GM12878 (cell line): ENCODE data around the gene BGLAP. TPM values are rescaled to one million over a fixed set of nuclear protein-coding genes. Genes with fewer than 3 reads are reported as not detected.
A peak's percentile ranks its signal among the peaks of the same experiment; 100 is the strongest.

Experiments
- ATAC-seq: fragments of 200-7000 bp; cut with Tn5 transposase; 3 replicates; pipeline ENCODE4 v1.9.1; 2020; ENCODE audit warnings: mild to moderate bottlenecking, moderate library complexity
- BruUV-seq: library from RNA; stranded (reverse); fragments of 400-500 nt; replicated peaks from 2 replicates; lab custom pipeline; 2021; lab: Mats Ljungman, UMichigan
- CTCF ChIA-PET: fragments of 300-600 bp; sonication (Branson Sonifier 250); formaldehyde crosslinking; extraction: SDS; loops from one replicate; lab custom pipeline; 2021; ENCODE audit warnings: inconsistent platforms; lab: Yijun Ruan, JAX
- POLR2A ChIA-PET: fragments of 350-600 bp; formaldehyde crosslinking; extraction: SDS; loops from one replicate; lab custom pipeline; 2021; ENCODE audit warnings: inconsistent platforms; lab: Charles Lee
- RAD21 ChIA-PET: fragments of 300-600 bp; sonication (Branson Sonifier 250); formaldehyde crosslinking; loops from one replicate; lab custom pipeline; 2023; ENCODE audit warnings: antibody characterized with exemption; ENCODE audit not compliant: unreplicated experiment; lab: Charles Lee
- SMC1A ChIA-PET: fragments of 300-600 bp; sonication (Branson Sonifier 250); formaldehyde crosslinking; loops from one replicate; lab custom pipeline; 2023; ENCODE audit not compliant: unreplicated experiment, uncharacterized antibody; lab: Charles Lee
- DNase-seq: peaks from one replicate; pipeline ENCODE4 v3.0.0-alpha.2; 2011; ENCODE audit warnings: low read depth, low spot score
- FAIRE-seq: peaks from 3 replicates; lab custom pipeline; 2011; peaks lifted over from hg19 to GRCh38; lab: Jason Lieb, UNC
- H2AFZ ChIP-seq: 2 replicates; pipeline ENCODE4 v1.6.0; 2011; ENCODE audit warnings: low read depth, low read length, control low read depth; ENCODE audit not compliant: control insufficient read depth
- H3K27ac ChIP-seq: 2 replicates; pipeline ENCODE4 v1.5.1; 2011; ENCODE audit warnings: control low read depth; ENCODE audit not compliant: control insufficient read depth, insufficient read depth
- H3K27me3 ChIP-seq, 2 experiments: replicated peaks in 1 of 2; 2 replicates each; pipeline versions ENCODE4 v1.6.0 to v1.6.1; 2011; ENCODE audit warnings: low read length in 1 of 2; ENCODE audit not compliant: control insufficient read depth in 2 of 2, insufficient read depth in 2 of 2
- H3K36me3 ChIP-seq, 2 experiments: 2 replicates each; pipeline ENCODE4 v1.5.1; 2011; ENCODE audit warnings: low read length in 1 of 2; ENCODE audit not compliant: control insufficient read depth in 2 of 2, insufficient read depth in 2 of 2
- H3K4me1 ChIP-seq: 2 replicates; pipeline ENCODE4 v1.6.1; 2011; ENCODE audit warnings: mild to moderate bottlenecking, low read length, moderate library complexity, mixed read lengths; ENCODE audit not compliant: control insufficient read depth, insufficient read depth
- H3K4me2 ChIP-seq: 2 replicates; pipeline ENCODE4 v1.6.0; 2011; ENCODE audit warnings: control low read depth; ENCODE audit not compliant: control insufficient read depth, insufficient read depth
- H3K4me3 ChIP-seq: fragments of 200-600 bp; sonication (generic); 2 replicates; pipeline ENCODE4 v1.5.1; 2016
- H3K79me2 ChIP-seq: 2 replicates; pipeline ENCODE4 v1.6.0; 2011; ENCODE audit warnings: low read length; ENCODE audit not compliant: control insufficient read depth, insufficient read depth
- H3K9ac ChIP-seq: 2 replicates; pipeline ENCODE4 v1.8.0; 2011; ENCODE audit warnings: low read length, control low read depth, mixed read lengths; ENCODE audit not compliant: control insufficient read depth, insufficient read depth
- H3K9me3 ChIP-seq: replicated peaks from 3 replicates; pipeline ENCODE4 v1.5.1; 2011; ENCODE audit warnings: mild to moderate bottlenecking, low read length; ENCODE audit not compliant: control insufficient read depth, insufficient read depth
- H4K20me1 ChIP-seq: 2 replicates; pipeline ENCODE4 v1.6.0; 2011; ENCODE audit not compliant: control insufficient read depth, insufficient read depth
- CBFB ChIP-seq: IDR thresholded peaks from 2 replicates; pipeline ENCODE4 v1.6.1; 2016; ENCODE audit warnings: antibody characterized with exemption, low read depth
- GATAD2B ChIP-seq: fragments of 450-650 bp; conservative IDR thresholded peaks from 2 replicates; pipeline ENCODE4 v1.6.1; 2017; ENCODE audit warnings: low read depth, mild to moderate bottlenecking, moderate library complexity
- PAX8 ChIP-seq: fragments of 450-650 bp; IDR thresholded peaks from 2 replicates; pipeline ENCODE4 v1.6.1; 2017; ENCODE audit warnings: mild to moderate bottlenecking, moderate library complexity
- WRNIP1 ChIP-seq: IDR thresholded peaks from 2 replicates; pipeline ENCODE4 v1.6.1; 2011; ENCODE audit warnings: low read depth, low read length, improper control_type of control experiment, borderline replicate concordance
- WGBS: methylation state at CpG from one replicate; pipeline ENCODE4 v1.1.6; 2016; ENCODE audit warnings: low lambda C conversion rate; ENCODE audit not compliant: insufficient replicate concordance, insufficient coverage; ENCODE audit errors: missing lambda C conversion rate; 5-methylcytosine and 5-hydroxymethylcytosine counted together
- in situ Hi-C: fragments of 300-500 bp; cut with MboI; formaldehyde crosslinking; loops from 9 replicates; pipeline ENCODE4 v1.14.3; 2018; ENCODE audit warnings: mixed read lengths
- intact Hi-C: fragments of 100-400 bp; cut with micrococcal nuclease; formaldehyde crosslinking; loops from one replicate; pipeline ENCODE4 v1.14.2; 2022; ENCODE audit not compliant: unreplicated experiment
- polyA plus RNA-seq, 11 experiments: library from polyadenylated mRNA; depleted of rRNA in 4 of 11; unstranded in 6 of 11; stranded (reverse) in 5 of 11; fragments of >200 nt; fragmentation: Nextera tagmentation in 4 of 11; fragmentation: Illumina TruSeq in 1 of 11; extraction: Ambion mirVana in 4 of 11; extraction: Trizol in 1 of 11; gene quantifications; 1 replicate in 1 of 11; 2 replicates in 10 of 11; pipeline versions ENCODE4 v1.2.1 to v1.2.3, GENCODE V29; 2011 to 2016; ENCODE audit warnings: inconsistent platforms in 2 of 11, missing spikeins in 2 of 11, low read depth in 1 of 11
- total RNA-seq, 4 experiments: library from RNA; depleted of rRNA in 3 of 4; stranded (reverse); fragments of >200 nt in 3 of 4; fragmentation: Illumina TruSeq in 1 of 4; extraction: Trizol in 1 of 4; gene quantifications; 2 replicates each; pipeline versions ENCODE4 v1.2.1 to v1.2.3, GENCODE V29; 2013 to 2021
- TF ChIP-seq, protein P1 (sequence below): fragments of 450-650 bp; IDR thresholded peaks from 2 replicates; pipeline ENCODE4 v1.6.1; 2016; ENCODE audit warnings: mild to moderate bottlenecking

Gene BGLAP
- total and polyA plus RNA-seq, 10 of the 15 experiments (the other 5 are each of a cell fraction or from before 2014, with no cell fraction given) = 0.20 to 1.8 (median 0.40) TPM; not detected in 3

DNA sequence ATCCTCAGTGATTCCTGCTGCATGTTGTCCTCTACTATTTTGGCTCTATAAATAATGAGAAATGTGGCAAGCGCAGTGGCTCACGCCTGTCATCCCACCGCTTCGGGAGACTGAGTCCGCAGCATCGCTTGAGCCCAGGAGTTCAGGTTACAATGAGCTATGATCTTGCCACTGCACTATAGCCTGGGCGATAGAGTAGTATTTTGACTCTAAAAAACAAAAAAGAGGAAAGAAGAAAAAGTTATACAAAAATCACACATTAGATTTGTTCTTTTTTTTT lies 48.8 kb upstream of the BGLAP start:
- TSS peak; percentile 95 for BruUV-seq
- Histone ChIP-seq H3K4me3 (peak overlapping the region; percentile 64), H2AFZ (peak overlapping the region; percentile 85; the same call in 1 of the 2 replicates), H3K79me2 (peaks cover 45% of the 10 kb centered on the region), H3K27me3 (no peaks in the 10 kb centered on the region), H3K36me3 (no peaks in the 10 kb centered on the region; a peak in 3 of 4 replicates), H4K20me1 (no peaks in the 10 kb centered on the region), H3K4me1 (peaks cover 6% of the 10 kb centered on the region), H3K9ac (peak overlapping the region; percentile 90), H3K9me3 (no peaks in the 10 kb centered on the region), H3K4me2 (peak overlapping the region; percentile 94), H3K27ac (peak overlapping the region; percentile 87)
- SMC1A ChIA-PET = interaction anchor here (1.3 to 4.6 kb wide), 4 partner anchors 20 to 44 kb away, joined by 6 to 26 read pairs (median 10); partner anchors contain the start of gene PMF1
- no peak for DNase-seq
- in situ Hi-C loops (no loop called here), intact Hi-C loops (no loop called here)
- WGBS = 82% methylated on average over 7 of the region's 7 CpGs
- CTCF ChIA-PET = interaction anchor here (0.9 to 2.2 kb wide), 7 partner anchors 20 to 66 kb away, joined by 3 to 21 read pairs (median 4); partner anchors contain the start of gene PMF1
- RAD21 ChIA-PET = interaction anchor here (0.7 to 4.7 kb wide), 8 partner anchors 12 to 47 kb away, joined by 3 to 44 read pairs (median 4); partner anchors contain the start of gene SEMA4A
- TF ChIP-seq PAX8 (no peak), CBFB (no peak), WRNIP1 (no peak), GATAD2B (0 out of 2 replicates have a peak, but pooled peaks have one; percentile 9)
- TF ChIP-seq, protein P1, sequence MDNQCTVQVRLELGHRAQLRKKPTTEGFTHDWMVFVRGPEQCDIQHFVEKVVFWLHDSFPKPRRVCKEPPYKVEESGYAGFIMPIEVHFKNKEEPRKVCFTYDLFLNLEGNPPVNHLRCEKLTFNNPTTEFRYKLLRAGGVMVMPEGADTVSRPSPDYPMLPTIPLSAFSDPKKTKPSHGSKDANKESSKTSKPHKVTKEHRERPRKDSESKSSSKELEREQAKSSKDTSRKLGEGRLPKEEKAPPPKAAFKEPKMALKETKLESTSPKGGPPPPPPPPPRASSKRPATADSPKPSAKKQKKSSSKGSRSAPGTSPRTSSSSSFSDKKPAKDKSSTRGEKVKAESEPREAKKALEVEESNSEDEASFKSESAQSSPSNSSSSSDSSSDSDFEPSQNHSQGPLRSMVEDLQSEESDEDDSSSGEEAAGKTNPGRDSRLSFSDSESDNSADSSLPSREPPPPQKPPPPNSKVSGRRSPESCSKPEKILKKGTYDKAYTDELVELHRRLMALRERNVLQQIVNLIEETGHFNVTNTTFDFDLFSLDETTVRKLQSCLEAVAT = peak; percentile 81
- FAIRE-seq = no peak
- POLR2A ChIA-PET = interaction anchor here (0.9 to 11.8 kb wide), 5 partner anchors 19 to 89 kb away, joined by 3 to 158 read pairs (median 11); partner anchors contain the start of genes PMF1, SEMA4A and SMG5
- ATAC-seq = no peak
